ENCODE results near the gene EBF3.
"Not testable (repeated sequence)": the region's sequence is repeated elsewhere in the genome, so short reads cannot be mapped to it uniquely, and the experiment has no call there.

EBF3 gene

DNA sequence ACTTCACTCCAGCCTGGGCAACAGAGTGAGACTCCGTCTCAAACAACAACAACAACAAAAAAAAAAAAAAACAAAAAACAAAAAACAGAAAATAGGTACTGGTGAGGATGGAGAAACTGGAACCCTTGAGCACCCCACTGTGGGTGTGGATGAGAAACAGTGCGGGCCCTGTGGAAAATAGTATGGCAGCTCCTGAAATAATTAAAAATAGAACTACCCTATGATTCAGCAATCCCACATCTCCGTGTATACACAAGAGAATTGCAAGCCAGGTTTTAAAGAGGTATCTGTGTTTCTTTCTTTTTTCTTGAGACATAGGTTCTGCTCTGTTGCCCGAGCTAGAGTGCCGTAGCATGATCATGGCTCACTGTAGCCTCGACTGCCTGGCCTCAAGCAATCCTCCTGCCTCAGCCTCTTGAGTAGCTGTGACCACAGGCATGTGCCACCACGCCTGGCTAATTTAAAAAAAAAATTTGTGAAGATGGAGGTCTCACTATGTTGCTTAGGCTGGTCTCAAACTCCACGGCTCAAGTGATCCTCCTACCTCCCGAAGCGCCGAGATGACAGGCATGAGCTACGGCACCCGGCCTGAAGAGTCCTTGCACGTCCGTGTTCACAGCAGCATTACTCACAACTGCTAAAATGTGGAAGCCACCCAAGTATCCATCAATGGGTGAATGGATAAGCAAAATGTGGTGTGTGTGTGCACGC is 39.5 kb downstream of the EBF3 start:
- DNase-seq (ENCODE audit: extremely low spot score) = no peak
- CTCF ChIA-PET = no interaction called here
- TF ChIP-seq, protein P1, sequence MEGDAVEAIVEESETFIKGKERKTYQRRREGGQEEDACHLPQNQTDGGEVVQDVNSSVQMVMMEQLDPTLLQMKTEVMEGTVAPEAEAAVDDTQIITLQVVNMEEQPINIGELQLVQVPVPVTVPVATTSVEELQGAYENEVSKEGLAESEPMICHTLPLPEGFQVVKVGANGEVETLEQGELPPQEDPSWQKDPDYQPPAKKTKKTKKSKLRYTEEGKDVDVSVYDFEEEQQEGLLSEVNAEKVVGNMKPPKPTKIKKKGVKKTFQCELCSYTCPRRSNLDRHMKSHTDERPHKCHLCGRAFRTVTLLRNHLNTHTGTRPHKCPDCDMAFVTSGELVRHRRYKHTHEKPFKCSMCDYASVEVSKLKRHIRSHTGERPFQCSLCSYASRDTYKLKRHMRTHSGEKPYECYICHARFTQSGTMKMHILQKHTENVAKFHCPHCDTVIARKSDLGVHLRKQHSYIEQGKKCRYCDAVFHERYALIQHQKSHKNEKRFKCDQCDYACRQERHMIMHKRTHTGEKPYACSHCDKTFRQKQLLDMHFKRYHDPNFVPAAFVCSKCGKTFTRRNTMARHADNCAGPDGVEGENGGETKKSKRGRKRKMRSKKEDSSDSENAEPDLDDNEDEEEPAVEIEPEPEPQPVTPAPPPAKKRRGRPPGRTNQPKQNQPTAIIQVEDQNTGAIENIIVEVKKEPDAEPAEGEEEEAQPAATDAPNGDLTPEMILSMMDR (IDR thresholded peaks at IDR 0.05; ENCODE audit: control extremely low read depth, extremely low read depth, low read depth, missing control alignments) = no peak
- POLR2A ChIA-PET = no interaction called here

DNA sequence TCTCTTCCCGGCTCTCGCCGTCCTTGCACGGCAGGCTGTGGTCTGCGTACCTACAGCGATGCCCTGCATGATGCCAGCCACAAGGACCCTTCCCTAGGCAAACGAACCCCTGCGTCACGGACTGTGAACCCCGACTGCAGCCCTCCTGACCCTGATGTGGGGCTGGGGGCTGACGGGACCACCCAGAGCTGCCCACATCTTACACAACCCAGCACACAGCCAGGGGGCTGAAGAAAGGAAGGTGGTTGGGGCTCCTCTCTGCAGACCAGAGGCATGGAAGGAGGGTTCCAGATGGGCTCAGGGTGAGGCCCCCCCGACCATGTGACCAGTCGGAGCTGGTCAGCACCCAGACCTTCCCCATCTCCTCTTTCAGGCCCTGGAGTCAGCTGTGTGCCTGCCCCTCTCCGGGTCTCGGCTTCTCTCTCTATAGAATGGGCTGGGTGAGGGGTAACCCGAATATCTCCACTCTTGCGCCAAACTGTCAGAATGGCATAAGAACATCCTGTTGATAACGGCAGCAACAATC is 41.4 kb downstream of the EBF3 start:
- CTCF ChIA-PET = no interaction called here
- TF ChIP-seq, protein P1 (IDR thresholded peaks at IDR 0.05; ENCODE audit: control extremely low read depth, extremely low read depth, low read depth, missing control alignments) = no peak
- no peak for DNase-seq (ENCODE audit: extremely low spot score)
- POLR2A ChIA-PET = no interaction called here

DNA sequence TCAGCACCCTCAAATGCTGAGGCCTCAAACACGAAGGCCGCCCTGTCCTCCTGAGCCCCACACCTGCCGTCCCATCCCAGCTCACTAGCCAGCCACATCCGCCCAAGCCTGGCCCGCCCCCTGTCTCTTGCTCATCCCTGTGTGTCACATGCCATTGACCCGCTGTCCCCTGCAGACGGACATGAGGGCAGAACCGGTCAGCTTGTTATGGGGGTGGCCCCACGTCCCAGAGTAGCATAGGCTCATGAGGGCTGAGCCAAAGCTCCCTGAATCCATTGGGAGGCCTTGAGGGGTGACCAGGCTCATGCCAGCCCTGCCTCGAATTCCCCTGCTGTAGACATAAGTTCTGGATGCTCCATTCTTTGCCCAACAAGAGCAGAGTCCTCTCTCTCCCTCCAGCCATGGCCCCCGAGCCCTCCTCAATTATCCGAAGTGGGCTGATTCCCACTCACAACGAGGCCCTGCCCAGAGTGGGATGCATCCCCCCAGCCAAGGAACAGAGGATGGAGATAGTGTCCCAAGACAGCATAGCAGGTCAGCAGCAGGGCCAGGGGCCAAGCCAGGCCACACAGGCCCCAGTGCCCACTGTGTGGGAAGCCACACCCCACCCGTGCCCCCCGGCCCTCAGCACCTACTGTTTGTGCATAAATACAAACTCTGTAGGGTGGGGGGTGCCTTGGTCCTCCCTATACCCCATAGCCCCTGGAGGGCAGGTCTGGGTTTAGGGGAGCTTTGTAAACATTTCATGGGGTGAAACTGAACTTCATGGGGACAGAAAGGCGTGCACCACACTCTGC is 42.1 kb downstream of the EBF3 start:
- CTCF ChIA-PET = no interaction called here
- TF ChIP-seq, protein P1 (IDR thresholded peaks at IDR 0.05; ENCODE audit: control extremely low read depth, extremely low read depth, low read depth, missing control alignments) = no peak
- POLR2A ChIA-PET = no interaction called here
- no peak for DNase-seq (ENCODE audit: extremely low spot score)

DNA sequence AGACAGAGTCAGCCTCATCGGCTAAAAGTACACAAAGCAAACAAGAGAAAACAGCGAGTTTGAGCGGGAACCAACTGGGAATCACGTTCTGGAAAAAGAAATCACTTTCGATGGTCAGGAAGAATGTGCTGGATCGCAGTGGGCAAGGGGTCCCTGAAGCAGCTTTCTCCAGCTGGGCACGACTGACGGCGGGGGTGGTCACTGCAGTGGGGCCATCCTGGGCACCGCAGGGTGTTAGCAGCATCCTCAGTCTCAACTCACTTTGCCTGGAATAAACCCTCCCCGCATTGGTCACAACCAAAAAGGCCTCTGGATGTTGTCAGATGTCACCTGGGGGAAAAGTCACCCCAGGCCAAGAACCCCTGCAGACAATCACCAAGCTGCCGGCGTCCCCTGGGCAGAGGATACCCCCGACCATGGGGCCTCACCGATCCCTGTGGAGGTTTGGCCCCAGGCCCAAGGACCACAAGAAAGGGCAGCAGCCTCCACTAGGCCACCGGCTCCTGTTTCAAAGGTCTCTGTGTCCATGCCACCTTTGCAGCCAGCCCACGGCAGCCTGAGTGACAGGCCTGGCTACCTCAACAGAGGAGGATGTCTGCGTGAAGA is 42.9 kb downstream of the EBF3 start:
- CTCF ChIA-PET = interaction anchor here (1.0 kb wide), 1 partner anchor 13 kb away, joined by 3 read pairs; no protein-coding TSS in a partner anchor
- TF ChIP-seq, protein P1 (IDR thresholded peaks at IDR 0.05; ENCODE audit: control extremely low read depth, extremely low read depth, low read depth, missing control alignments) = no peak
- POLR2A ChIA-PET = no interaction called here

DNA sequence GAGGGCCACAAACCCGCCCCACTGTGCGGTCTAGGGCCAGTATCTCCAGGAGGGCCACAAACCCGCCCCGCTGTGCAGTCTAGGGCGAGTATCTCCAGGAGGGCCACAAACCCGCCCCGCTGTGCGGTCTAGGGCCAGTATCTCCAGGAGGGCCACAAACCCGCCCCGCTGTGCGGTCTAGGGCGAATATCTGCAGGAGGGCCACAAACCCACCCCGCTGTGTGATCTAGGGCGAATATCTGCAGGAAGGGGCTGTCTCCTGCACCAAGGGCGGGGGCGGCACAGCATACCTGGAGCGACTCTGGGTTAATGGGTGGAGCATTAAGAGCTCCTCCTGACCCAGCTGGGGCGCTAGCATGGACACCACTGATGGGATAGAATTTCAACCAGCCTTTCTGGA is 43.9 kb downstream of the EBF3 start:
- CTCF ChIA-PET = interaction anchor here (1.0 kb wide), 1 partner anchor 14 kb away, joined by 3 read pairs; no protein-coding TSS in a partner anchor
- DNase-seq (ENCODE audit: extremely low spot score); POLR2A ChIA-PET: not testable (repeated sequence)

More for the DNA sequence above, 42.9 kb downstream of the EBF3 start:
- DNase-seq (ENCODE audit: extremely low spot score) = no peak

DNA sequence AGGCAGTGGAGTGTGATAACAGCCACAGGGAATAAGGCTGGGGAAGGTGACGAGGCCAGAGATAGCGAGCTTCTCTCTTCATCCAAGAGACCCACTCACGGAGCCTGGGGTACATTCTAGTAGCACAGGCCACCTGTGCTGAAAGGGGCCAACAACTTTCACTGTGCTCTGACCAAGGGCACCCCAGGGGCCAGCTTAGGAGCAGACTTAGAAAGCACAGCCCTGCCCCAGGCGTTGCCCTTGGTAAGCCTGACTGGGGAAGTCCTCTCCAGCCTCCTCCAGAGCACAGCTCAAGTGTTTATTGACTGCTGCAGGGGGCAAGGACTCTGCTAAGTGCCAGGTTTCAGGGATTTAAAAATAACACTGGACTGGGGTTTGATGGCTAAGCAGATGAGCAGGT is 44.7 kb downstream of the EBF3 start:
- ChIA-PET CTCF (no interaction called here), POLR2A (no interaction called here)
- DNase-seq (ENCODE audit: extremely low spot score) = no peak
- TF ChIP-seq, protein P1 (IDR thresholded peaks at IDR 0.05; ENCODE audit: control extremely low read depth, extremely low read depth, low read depth, missing control alignments) = no peak
